ENCODE measurements around the gene SPDL1. TPM values are rescaled to one million over a fixed set of nuclear protein-coding genes. Genes with fewer than 3 reads are reported as not detected.

SPDL1 gene
- total and polyA plus RNA-seq, 8 donors: 4.8 to 140 (median 6.2) TPM

DNA sequence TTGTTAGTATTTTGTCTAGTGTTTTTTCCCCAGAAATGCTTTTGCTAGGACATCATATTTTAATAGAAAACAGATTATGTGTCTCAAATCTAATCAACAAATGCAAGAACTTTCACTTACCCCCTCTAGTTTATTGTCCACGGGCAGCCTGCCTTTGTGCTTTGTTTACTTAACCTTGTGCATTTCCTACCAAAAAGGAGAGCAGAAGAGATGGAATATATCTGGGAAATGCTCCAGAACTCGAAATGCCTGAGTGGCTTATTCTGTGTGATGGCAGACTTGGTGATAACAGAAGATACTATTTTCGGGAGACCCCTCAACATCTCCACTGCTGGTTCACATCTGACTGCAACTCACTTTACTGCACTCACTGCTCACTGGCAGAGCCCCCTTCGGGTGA is 33.3 kb upstream of the SPDL1 start:
- no peak for DNase-seq
- peaks cover 0 to 20% (median 0%) of the 10 kb centered on the region in 3 donors for H3K27me3 ChIP-seq
- TF ChIP-seq, protein P1, sequence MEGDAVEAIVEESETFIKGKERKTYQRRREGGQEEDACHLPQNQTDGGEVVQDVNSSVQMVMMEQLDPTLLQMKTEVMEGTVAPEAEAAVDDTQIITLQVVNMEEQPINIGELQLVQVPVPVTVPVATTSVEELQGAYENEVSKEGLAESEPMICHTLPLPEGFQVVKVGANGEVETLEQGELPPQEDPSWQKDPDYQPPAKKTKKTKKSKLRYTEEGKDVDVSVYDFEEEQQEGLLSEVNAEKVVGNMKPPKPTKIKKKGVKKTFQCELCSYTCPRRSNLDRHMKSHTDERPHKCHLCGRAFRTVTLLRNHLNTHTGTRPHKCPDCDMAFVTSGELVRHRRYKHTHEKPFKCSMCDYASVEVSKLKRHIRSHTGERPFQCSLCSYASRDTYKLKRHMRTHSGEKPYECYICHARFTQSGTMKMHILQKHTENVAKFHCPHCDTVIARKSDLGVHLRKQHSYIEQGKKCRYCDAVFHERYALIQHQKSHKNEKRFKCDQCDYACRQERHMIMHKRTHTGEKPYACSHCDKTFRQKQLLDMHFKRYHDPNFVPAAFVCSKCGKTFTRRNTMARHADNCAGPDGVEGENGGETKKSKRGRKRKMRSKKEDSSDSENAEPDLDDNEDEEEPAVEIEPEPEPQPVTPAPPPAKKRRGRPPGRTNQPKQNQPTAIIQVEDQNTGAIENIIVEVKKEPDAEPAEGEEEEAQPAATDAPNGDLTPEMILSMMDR (IDR thresholded peaks at IDR 0.05): no peak
- TF ChIP-seq EP300 (IDR thresholded peaks at IDR 0.05): no peak
- no peak for TF ChIP-seq POLR2A (IDR thresholded peaks at IDR 0.05)
- TF ChIP-seq POLR2AphosphoS5 (IDR thresholded peaks at IDR 0.05): no peak
- no peak overlapping the region for H3K4me3 ChIP-seq
- no peaks in the 10 kb centered on the region for H3K36me3 ChIP-seq
- H3K9me3 ChIP-seq: no peaks in the 10 kb centered on the region
- WGBS, 5 donors: 20 to 28% (median 24%) methylated on average over 4 of the region's 4 CpGs
- intact Hi-C loops (cut with DNase I; ENCODE audit: low total_unique reads): no loop called here
- no peak overlapping the region for H3K27ac ChIP-seq
- no peaks in the 10 kb centered on the region for H3K4me1 ChIP-seq

DNA sequence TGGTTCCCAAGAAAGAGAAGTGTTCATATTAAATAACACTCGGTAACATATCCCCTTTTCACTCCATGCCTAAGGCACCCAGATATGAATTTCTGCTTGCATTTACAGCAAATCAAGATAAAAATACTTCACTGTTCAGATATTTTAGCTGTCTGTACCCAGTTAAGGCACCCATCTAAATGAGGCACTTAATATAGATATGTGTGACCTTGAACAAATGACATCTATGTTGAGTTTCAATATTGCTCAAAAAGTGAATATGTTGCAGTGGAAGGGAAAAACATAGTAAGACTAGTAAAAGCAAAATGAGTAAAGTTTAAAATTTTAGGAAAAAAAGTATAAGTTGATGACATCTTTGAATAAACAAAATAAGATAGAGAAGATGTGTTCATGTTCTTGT is 32.4 kb upstream of the SPDL1 start:
- no peaks in the 10 kb centered on the region for H3K9me3 ChIP-seq
- no peak overlapping the region for H3K27ac ChIP-seq
- H3K4me1 ChIP-seq: no peaks in the 10 kb centered on the region
- TF ChIP-seq POLR2AphosphoS5 (IDR thresholded peaks at IDR 0.05) (no peak), POLR2A (IDR thresholded peaks at IDR 0.05) (no peak), EP300 (IDR thresholded peaks at IDR 0.05) (no peak)
- TF ChIP-seq, protein P1 (IDR thresholded peaks at IDR 0.05): no peak
- peaks cover 0 to 20% (median 0%) of the 10 kb centered on the region in 3 donors for H3K27me3 ChIP-seq
- H3K4me3 ChIP-seq: no peak overlapping the region
- H3K36me3 ChIP-seq: no peaks in the 10 kb centered on the region
- no peak for DNase-seq
- intact Hi-C loops (cut with DNase I; ENCODE audit: low total_unique reads): no loop called here
- 83 to 89% (median 85%) methylated on average over 1 of the region's 1 CpG for WGBS, 5 donors

DNA sequence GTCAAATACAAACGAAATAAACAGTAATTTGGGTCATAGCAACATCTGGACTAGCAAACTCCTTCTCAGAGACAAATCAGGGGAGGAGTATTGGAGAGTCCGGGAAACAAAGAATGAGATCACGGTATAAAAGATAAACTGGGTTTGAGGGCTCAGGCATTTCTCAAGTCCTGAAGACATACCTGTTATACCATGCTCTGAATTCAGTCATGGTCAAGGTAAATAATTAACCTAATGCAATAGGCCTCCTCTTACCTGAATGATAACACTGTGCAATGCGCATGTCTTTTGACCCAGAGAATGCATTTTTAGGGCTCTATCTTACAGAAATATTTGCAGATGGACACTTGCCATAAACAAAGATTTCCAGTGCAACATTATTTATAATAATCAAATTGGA is 31.9 kb upstream of the SPDL1 start:
- Histone ChIP-seq H3K9me3 (peaks cover 0 to 2% (median 0%) of the 10 kb centered on the region in 4 donors), H3K4me3 (no peak overlapping the region), H3K27ac (no peak overlapping the region), H3K4me1 (no peaks in the 10 kb centered on the region), H3K27me3 (peaks cover 0 to 20% (median 0%) of the 10 kb centered on the region in 3 donors), H3K36me3 (no peaks in the 10 kb centered on the region)
- no peak for DNase-seq
- 35 to 55% (median 37%) methylated on average over 4 of the region's 4 CpGs for WGBS, 5 donors
- intact Hi-C loops (cut with DNase I; ENCODE audit: low total_unique reads): no loop called here
- TF ChIP-seq POLR2A (IDR thresholded peaks at IDR 0.05) (no peak), EP300 (IDR thresholded peaks at IDR 0.05) (no peak), POLR2AphosphoS5 (IDR thresholded peaks at IDR 0.05) (no peak)
- TF ChIP-seq, protein P1 (IDR thresholded peaks at IDR 0.05): no peak

DNA sequence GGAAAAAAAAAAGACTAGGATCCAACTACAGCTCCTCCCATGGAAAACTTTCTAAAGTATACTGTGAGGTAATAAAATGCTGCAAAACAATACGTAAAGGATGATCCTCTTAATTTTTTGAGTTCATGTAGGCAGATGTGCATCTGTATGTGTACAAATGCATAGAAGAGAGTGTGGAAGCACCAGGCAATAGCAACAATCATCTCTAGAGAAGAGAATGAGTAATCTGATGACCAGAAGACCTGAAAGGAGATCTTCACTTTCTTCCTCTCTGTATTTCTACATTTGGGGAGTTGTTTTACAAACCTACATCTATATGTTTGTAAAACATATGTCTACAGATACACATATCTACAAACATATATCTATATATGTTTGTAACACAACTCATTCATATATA is 29.3 kb upstream of the SPDL1 start:
- peaks cover 0 to 13% (median 0%) of the 10 kb centered on the region in 3 donors for H3K27me3 ChIP-seq
- no peaks in the 10 kb centered on the region for H3K36me3 ChIP-seq
- no peak for TF ChIP-seq EP300 (IDR thresholded peaks at IDR 0.05)
- H3K27ac ChIP-seq: no peak overlapping the region
- intact Hi-C loops (cut with DNase I; ENCODE audit: low total_unique reads): no loop called here
- DNase-seq: no peak
- H3K9me3 ChIP-seq: peaks cover 0 to 19% (median 10%) of the 10 kb centered on the region in 4 donors
- 70 to 95% (median 86%) methylated on average over 1 of the region's 1 CpG for WGBS, 5 donors
- no peaks in the 10 kb centered on the region for H3K4me1 ChIP-seq
- no peak overlapping the region for H3K4me3 ChIP-seq

DNA sequence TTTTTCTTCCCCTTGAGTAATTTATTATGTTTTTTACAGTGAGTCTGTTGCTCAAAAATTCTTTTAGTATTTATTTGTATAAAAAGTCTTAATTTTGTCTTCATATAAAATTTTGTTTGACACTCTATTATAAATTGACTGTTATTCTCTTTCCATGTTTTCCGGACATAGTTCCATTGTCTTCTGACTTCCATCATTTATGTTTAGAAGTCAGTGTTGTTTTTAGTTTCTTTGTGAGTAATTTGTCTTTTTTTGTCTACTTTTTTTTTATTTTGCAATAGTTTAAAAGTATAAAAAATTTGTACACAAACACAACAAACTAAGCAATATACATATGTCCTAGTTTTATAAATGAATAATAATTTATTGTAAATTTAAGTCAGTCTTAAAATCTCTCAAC is 25.7 kb upstream of the SPDL1 start:
- intact Hi-C loops (cut with DNase I; ENCODE audit: low total_unique reads): no loop called here
- 79 to 89% (median 83%) methylated on average over 1 of the region's 1 CpG for WGBS, 5 donors
- peaks cover 0 to 19% (median 10%) of the 10 kb centered on the region in 4 donors for H3K9me3 ChIP-seq

More for the DNA sequence above, 25.7 kb upstream of the SPDL1 start:
- TF ChIP-seq EP300 (IDR thresholded peaks at IDR 0.05) (no peak), POLR2A (IDR thresholded peaks at IDR 0.05) (no peak)
- Histone ChIP-seq H3K36me3 (no peaks in the 10 kb centered on the region), H3K4me1 (no peaks in the 10 kb centered on the region), H3K4me3 (no peak overlapping the region), H3K27me3 (no peaks in the 10 kb centered on the region), H3K27ac (no peak overlapping the region)
- DNase-seq: no peak

All from stomach (tissue), 9 donors.